Measurements from ENCODE around the gene WDR36.
A peak's percentile ranks its signal among the peaks of the same experiment; 100 is the strongest.

WDR36 gene

GRCh38 chr5:111092062-111092853 is at the start of gene WDR36:
TSS of gene WDR36 (plus strand) at chr5:111092348. CDS start at chr5:111092457, 109 bp downstream.
- Histone ChIP-seq H3K27ac (peak within 1 kb of the TSS; percentile 48; the same call in 1 of the 2 replicates), H3K4me3 (peak within 1 kb of the TSS; percentile 97), H3K9me3 (ENCODE audit: low read depth, low read length) (peaks cover 3% of the 10 kb centered on the region; the same call in 1 of the 2 replicates), H3K9ac (ENCODE audit: insufficient read length) (peak within 1 kb of the TSS; percentile 91), H3K36me3 (ENCODE audit: insufficient read depth, low read length) (peaks cover 25% of the 10 kb centered on the region)
- DNase-seq (ENCODE audit: low read depth, low spot score), result peak; percentile 88
- TF ChIP-seq FOXP2 (optimal IDR thresholded peaks at IDR 0.05; ENCODE audit: control extremely low read depth, extremely low read length, insufficient read depth) (peak; percentile 77), EZH2 (IDR thresholded peaks at IDR 0.05) (no peak), POLR2AphosphoS5 (IDR thresholded peaks at IDR 0.05; ENCODE audit: borderline replicate concordance, low read depth, low read length) (peak; percentile 97)

- TF ChIP-seq EZH2 (IDR thresholded peaks at IDR 0.05) (no peak), FOXP2 (optimal IDR thresholded peaks at IDR 0.05; ENCODE audit: control extremely low read depth, extremely low read length, insufficient read depth) (no peak), POLR2AphosphoS5 (IDR thresholded peaks at IDR 0.05; ENCODE audit: borderline replicate concordance, low read depth, low read length) (no peak)
- no peaks in the 10 kb centered on the region for H3K36me3 ChIP-seq (ENCODE audit: insufficient read depth, low read length)
- no peak for DNase-seq (ENCODE audit: low read depth, low spot score)
- H3K9me3 ChIP-seq (ENCODE audit: low read depth, low read length), result no peaks in the 10 kb centered on the region
- H3K4me3 ChIP-seq, result no peak overlapping the region
- no peak overlapping the region for H3K9ac ChIP-seq (ENCODE audit: insufficient read length)
- H3K27ac ChIP-seq, result no peak overlapping the region
Observed at GRCh38 chr5:111043712-111044506, 48.2 kb upstream of the WDR36 start.

GRCh38 chr5:111058064-111058463 is 34.1 kb upstream of the WDR36 start:
- Histone ChIP-seq H3K4me3 (no peak overlapping the region), H3K9me3 (ENCODE audit: low read depth, low read length) (no peaks in the 10 kb centered on the region), H3K9ac (ENCODE audit: insufficient read length) (no peak overlapping the region), H3K27ac (no peak overlapping the region), H3K36me3 (ENCODE audit: insufficient read depth, low read length) (no peaks in the 10 kb centered on the region)
- DNase-seq (ENCODE audit: low read depth, low spot score), result no peak
- TF ChIP-seq EZH2 (IDR thresholded peaks at IDR 0.05) (no peak), POLR2AphosphoS5 (IDR thresholded peaks at IDR 0.05; ENCODE audit: borderline replicate concordance, low read depth, low read length) (no peak), FOXP2 (optimal IDR thresholded peaks at IDR 0.05; ENCODE audit: control extremely low read depth, extremely low read length, insufficient read depth) (no peak)

GRCh38 chr5:111060169-111060568 is 32.0 kb upstream of the WDR36 start:
- Histone ChIP-seq H3K27ac (no peak overlapping the region), H3K4me3 (no peak overlapping the region), H3K9ac (ENCODE audit: insufficient read length) (no peak overlapping the region), H3K9me3 (ENCODE audit: low read depth, low read length) (no peaks in the 10 kb centered on the region), H3K36me3 (ENCODE audit: insufficient read depth, low read length) (no peaks in the 10 kb centered on the region)
- DNase-seq (ENCODE audit: low read depth, low spot score), result no peak
- no peak for TF ChIP-seq EZH2 (IDR thresholded peaks at IDR 0.05)
- no peak for TF ChIP-seq FOXP2 (optimal IDR thresholded peaks at IDR 0.05; ENCODE audit: control extremely low read depth, extremely low read length, insufficient read depth)
- TF ChIP-seq POLR2AphosphoS5 (IDR thresholded peaks at IDR 0.05; ENCODE audit: borderline replicate concordance, low read depth, low read length), result no peak

- Histone ChIP-seq H3K4me3 (no peak overlapping the region), H3K27ac (no peak overlapping the region), H3K36me3 (ENCODE audit: insufficient read depth, low read length) (no peaks in the 10 kb centered on the region), H3K9me3 (ENCODE audit: low read depth, low read length) (no peaks in the 10 kb centered on the region), H3K9ac (ENCODE audit: insufficient read length) (no peak overlapping the region)
- no peak for DNase-seq (ENCODE audit: low read depth, low spot score)
- TF ChIP-seq POLR2AphosphoS5 (IDR thresholded peaks at IDR 0.05; ENCODE audit: borderline replicate concordance, low read depth, low read length) (no peak), EZH2 (IDR thresholded peaks at IDR 0.05) (no peak), FOXP2 (optimal IDR thresholded peaks at IDR 0.05; ENCODE audit: control extremely low read depth, extremely low read length, insufficient read depth) (no peak)
Observed at GRCh38 chr5:111061618-111062017, 30.5 kb upstream of the WDR36 start.

GRCh38 chr5:111063709-111064322 is 28.3 kb upstream of the WDR36 start:
- Histone ChIP-seq H3K9ac (ENCODE audit: insufficient read length) (no peak overlapping the region), H3K36me3 (ENCODE audit: insufficient read depth, low read length) (no peaks in the 10 kb centered on the region), H3K9me3 (ENCODE audit: low read depth, low read length) (no peaks in the 10 kb centered on the region), H3K4me3 (no peak overlapping the region), H3K27ac (no peak overlapping the region)
- DNase-seq (ENCODE audit: low read depth, low spot score), result no peak
- TF ChIP-seq POLR2AphosphoS5 (IDR thresholded peaks at IDR 0.05; ENCODE audit: borderline replicate concordance, low read depth, low read length) (no peak), FOXP2 (optimal IDR thresholded peaks at IDR 0.05; ENCODE audit: control extremely low read depth, extremely low read length, insufficient read depth) (no peak), EZH2 (IDR thresholded peaks at IDR 0.05) (no peak)

- no peaks in the 10 kb centered on the region for H3K36me3 ChIP-seq (ENCODE audit: insufficient read depth, low read length)
- H3K27ac ChIP-seq, result no peak overlapping the region
- H3K4me3 ChIP-seq, result no peak overlapping the region
- TF ChIP-seq EZH2 (IDR thresholded peaks at IDR 0.05), result no peak
- TF ChIP-seq FOXP2 (optimal IDR thresholded peaks at IDR 0.05; ENCODE audit: control extremely low read depth, extremely low read length, insufficient read depth), result no peak
- no peak overlapping the region for H3K9ac ChIP-seq (ENCODE audit: insufficient read length)
- no peaks in the 10 kb centered on the region for H3K9me3 ChIP-seq (ENCODE audit: low read depth, low read length)
- no peak for DNase-seq (ENCODE audit: low read depth, low spot score)
Observed at GRCh38 chr5:111066261-111066938, 25.7 kb upstream of the WDR36 start.
